ENCODE data around the gene KCNH3.

- TF ChIP-seq JUN (IDR thresholded peaks at IDR 0.05; ENCODE audit: borderline replicate concordance, insufficient read depth, insufficient read length, low read depth), result no peak
- TF ChIP-seq CTCF (IDR thresholded peaks at IDR 0.05; ENCODE audit: extremely low read depth in 1 of 2, insufficient read depth in 1 of 2, low read depth in 1 of 2, low read length in 2 of 2), result no peak
- TF ChIP-seq POLR2A (IDR thresholded peaks at IDR 0.05; ENCODE audit: low read depth, low read length), result no peak
- TF ChIP-seq EZH2 (IDR thresholded peaks at IDR 0.05; ENCODE audit: borderline replicate concordance, low read depth, low read length, severe bottlenecking), result no peak
- no peak for TF ChIP-seq MYC (IDR thresholded peaks at IDR 0.05; ENCODE audit: low read depth, low read length)
- no peak for TF ChIP-seq POLR2AphosphoS5 (IDR thresholded peaks at IDR 0.05; ENCODE audit: insufficient read depth, low read depth, low read length)
- TF ChIP-seq GATA2 (IDR thresholded peaks at IDR 0.05; ENCODE audit: insufficient read depth, insufficient read length, low read depth, low read length), result no peak
- no peak for TF ChIP-seq FOS (IDR thresholded peaks at IDR 0.05; ENCODE audit: borderline replicate concordance, insufficient read depth, low read length)
Measured at GRCh38 chr12:49603721-49604120, 64.9 kb downstream of the KCNH3 start.

All from endothelial cell of umbilical vein (primary cell).